ENCODE results near the gene OLA1.

DNA sequence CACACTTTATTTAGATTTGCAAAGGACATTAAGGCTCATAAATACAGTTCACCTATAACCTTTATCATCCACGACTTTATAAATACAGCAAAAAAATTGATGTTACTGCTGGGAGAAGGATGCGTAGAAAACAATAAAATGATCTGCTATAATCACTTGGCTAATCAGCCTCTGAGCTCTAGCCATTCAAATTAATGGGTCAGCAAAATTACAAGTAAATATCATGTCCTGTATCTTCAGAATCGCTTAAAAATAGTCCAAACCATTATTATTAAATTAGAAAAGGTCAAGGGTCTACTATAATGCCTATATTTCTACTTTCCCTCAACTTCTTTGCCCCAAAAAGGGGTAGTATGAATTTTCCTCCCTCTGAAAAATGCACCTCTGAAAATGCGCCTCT is 40.3 kb downstream of the OLA1 start:
- TF ChIP-seq RAD21 (conservative IDR thresholded peaks at IDR 0.05) = no peak
- TF ChIP-seq MXI1 (conservative IDR thresholded peaks at IDR 0.05; ENCODE audit: poor library complexity, severe bottlenecking) = no peak
- TF ChIP-seq, protein P1, sequence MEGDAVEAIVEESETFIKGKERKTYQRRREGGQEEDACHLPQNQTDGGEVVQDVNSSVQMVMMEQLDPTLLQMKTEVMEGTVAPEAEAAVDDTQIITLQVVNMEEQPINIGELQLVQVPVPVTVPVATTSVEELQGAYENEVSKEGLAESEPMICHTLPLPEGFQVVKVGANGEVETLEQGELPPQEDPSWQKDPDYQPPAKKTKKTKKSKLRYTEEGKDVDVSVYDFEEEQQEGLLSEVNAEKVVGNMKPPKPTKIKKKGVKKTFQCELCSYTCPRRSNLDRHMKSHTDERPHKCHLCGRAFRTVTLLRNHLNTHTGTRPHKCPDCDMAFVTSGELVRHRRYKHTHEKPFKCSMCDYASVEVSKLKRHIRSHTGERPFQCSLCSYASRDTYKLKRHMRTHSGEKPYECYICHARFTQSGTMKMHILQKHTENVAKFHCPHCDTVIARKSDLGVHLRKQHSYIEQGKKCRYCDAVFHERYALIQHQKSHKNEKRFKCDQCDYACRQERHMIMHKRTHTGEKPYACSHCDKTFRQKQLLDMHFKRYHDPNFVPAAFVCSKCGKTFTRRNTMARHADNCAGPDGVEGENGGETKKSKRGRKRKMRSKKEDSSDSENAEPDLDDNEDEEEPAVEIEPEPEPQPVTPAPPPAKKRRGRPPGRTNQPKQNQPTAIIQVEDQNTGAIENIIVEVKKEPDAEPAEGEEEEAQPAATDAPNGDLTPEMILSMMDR (IDR thresholded peaks at IDR 0.05; ENCODE audit: poor library complexity, severe bottlenecking) = no peak
- TF ChIP-seq EZH2 (IDR thresholded peaks at IDR 0.05; ENCODE audit: borderline replicate concordance, insufficient read depth, low read length, poor library complexity, severe bottlenecking) = no peak
- no peak for TF ChIP-seq SMC3 (conservative IDR thresholded peaks at IDR 0.05; ENCODE audit: poor library complexity)
- TF ChIP-seq POLR2AphosphoS5 (IDR thresholded peaks at IDR 0.05) = no peak
